ENCODE results near the gene RBM25.
A peak's percentile ranks its signal among the peaks of the same experiment; 100 is the strongest.

The RBM25 gene

GRCh38 chr14:73102806-73103497 is 44.6 kb downstream of the RBM25 start:
- no peak for DNase-seq (ENCODE audit: low read depth)

- no peak for DNase-seq (ENCODE audit: low read depth)
These were observed 46.7 kb downstream of the RBM25 start for GRCh38 chr14:73105050-73105449.

- no peak for DNase-seq (ENCODE audit: low read depth)
These were observed 47.4 kb downstream of the RBM25 start for GRCh38 chr14:73105727-73106126.

GRCh38 chr14:73116079-73116665 is 57.8 kb downstream of the RBM25 start:
- no peak for DNase-seq (ENCODE audit: low read depth)

GRCh38 chr14:73124180-73124894 is 66.0 kb downstream of the RBM25 start:
- no peak for DNase-seq (ENCODE audit: low read depth)

- DNase-seq (ENCODE audit: low read depth), result no peak
These were observed 66.8 kb downstream of the RBM25 start for GRCh38 chr14:73125169-73125588.

GRCh38 chr14:73125746-73126145 is 67.4 kb downstream of the RBM25 start:
- DNase-seq (ENCODE audit: low read depth), result no peak

- DNase-seq (ENCODE audit: low read depth), result no peak
These were observed 75.5 kb downstream of the RBM25 start for GRCh38 chr14:73133795-73134194.

- DNase-seq (ENCODE audit: low read depth), result no peak
These were observed 77.7 kb downstream of the RBM25 start for GRCh38 chr14:73136085-73136386.

- peak; percentile 99 for DNase-seq (ENCODE audit: low read depth)
These were observed 78.3 kb downstream of the RBM25 start, which contains the start of gene PSEN1 for GRCh38 chr14:73136387-73137225. Gene PSEN1, plus strand, starts transcription at chr14:73136507. Its CDS starts 11,513 bp downstream, at chr14:73148020.

- DNase-seq (ENCODE audit: low read depth), result no peak
These were observed 82.5 kb downstream of the RBM25 start for GRCh38 chr14:73140811-73141323.

- DNase-seq (ENCODE audit: low read depth), result no peak
These were observed 83.9 kb downstream of the RBM25 start for GRCh38 chr14:73142216-73142615.

- no peak for DNase-seq (ENCODE audit: low read depth)
These were observed 84.7 kb downstream of the RBM25 start for GRCh38 chr14:73143003-73143402.

GRCh38 chr14:73143617-73144016 is 85.3 kb downstream of the RBM25 start:
- no peak for DNase-seq (ENCODE audit: low read depth)

GRCh38 chr14:73145371-73145770 is 87.0 kb downstream of the RBM25 start:
- no peak for DNase-seq (ENCODE audit: low read depth)

- no peak for DNase-seq (ENCODE audit: low read depth)
These were observed 87.8 kb downstream of the RBM25 start for GRCh38 chr14:73146111-73146510.

- DNase-seq (ENCODE audit: low read depth), result no peak
These were observed 91.4 kb downstream of the RBM25 start for GRCh38 chr14:73149753-73150152.

GRCh38 chr14:73153272-73153671 is 94.9 kb downstream of the RBM25 start:
- no peak for DNase-seq (ENCODE audit: low read depth)

- DNase-seq (ENCODE audit: low read depth), result no peak
These were observed 103.9 kb downstream of the RBM25 start for GRCh38 chr14:73162251-73162650.

GRCh38 chr14:73166399-73166798 is 108.1 kb downstream of the RBM25 start:
- DNase-seq (ENCODE audit: low read depth), result no peak

GRCh38 chr14:73167727-73168126 is 109.4 kb downstream of the RBM25 start:
- no peak for DNase-seq (ENCODE audit: low read depth)

GRCh38 chr14:73168274-73168673 is 109.9 kb downstream of the RBM25 start:
- DNase-seq (ENCODE audit: low read depth), result no peak
